ENCODE data around the gene ABHD18.
"Not testable (repeated sequence)": the region's sequence is repeated elsewhere in the genome, so short reads cannot be mapped to it uniquely, and the experiment has no call there.

Gene ABHD18

DNA sequence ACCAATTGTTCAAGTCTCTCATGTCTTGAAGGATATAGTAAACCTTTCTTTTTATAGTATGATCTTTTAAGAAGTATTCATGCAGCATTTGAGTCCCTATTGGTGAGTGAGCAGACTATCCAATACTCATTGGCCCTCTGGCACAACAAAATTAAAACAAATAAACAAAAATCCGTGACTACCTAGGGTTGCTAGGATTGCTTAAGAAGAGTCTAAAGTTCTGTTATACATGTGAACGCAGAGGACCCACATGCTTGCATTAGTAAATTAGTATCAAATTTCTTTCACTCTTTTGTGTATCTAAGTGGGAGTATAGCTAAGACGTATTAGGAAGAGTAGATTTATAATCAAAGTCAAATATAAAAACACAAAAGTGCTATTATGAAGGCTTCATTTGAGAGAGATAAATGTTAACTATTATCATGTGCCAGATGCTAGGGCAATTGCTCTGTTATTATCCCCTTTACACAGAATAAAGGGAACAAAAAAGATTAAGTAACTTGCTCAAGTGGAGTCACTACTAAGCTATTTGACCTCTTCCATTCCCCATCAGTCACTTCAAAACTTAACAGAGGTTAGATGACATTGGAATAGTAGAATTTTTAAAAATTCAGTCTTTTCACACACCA, 66.7 kb downstream of the ABHD18 start:
- TF ChIP-seq, protein P1, sequence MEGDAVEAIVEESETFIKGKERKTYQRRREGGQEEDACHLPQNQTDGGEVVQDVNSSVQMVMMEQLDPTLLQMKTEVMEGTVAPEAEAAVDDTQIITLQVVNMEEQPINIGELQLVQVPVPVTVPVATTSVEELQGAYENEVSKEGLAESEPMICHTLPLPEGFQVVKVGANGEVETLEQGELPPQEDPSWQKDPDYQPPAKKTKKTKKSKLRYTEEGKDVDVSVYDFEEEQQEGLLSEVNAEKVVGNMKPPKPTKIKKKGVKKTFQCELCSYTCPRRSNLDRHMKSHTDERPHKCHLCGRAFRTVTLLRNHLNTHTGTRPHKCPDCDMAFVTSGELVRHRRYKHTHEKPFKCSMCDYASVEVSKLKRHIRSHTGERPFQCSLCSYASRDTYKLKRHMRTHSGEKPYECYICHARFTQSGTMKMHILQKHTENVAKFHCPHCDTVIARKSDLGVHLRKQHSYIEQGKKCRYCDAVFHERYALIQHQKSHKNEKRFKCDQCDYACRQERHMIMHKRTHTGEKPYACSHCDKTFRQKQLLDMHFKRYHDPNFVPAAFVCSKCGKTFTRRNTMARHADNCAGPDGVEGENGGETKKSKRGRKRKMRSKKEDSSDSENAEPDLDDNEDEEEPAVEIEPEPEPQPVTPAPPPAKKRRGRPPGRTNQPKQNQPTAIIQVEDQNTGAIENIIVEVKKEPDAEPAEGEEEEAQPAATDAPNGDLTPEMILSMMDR (IDR thresholded peaks at IDR 0.05; ENCODE audit: low read depth, low read length, missing control alignments), result no peak
- in situ Hi-C loops (cut with HindIII; ENCODE audit: low pct_ligation_motif_present, low sequenced_read_pairs), result no loop called here
- H3K27me3 ChIP-seq (replicated peaks), result no peaks in the 10 kb centered on the region
- no peak overlapping the region for H3K27ac ChIP-seq
- H3K36me3 ChIP-seq (replicated peaks), result peaks cover 3% of the 10 kb centered on the region
- no peak overlapping the region for H3K4me3 ChIP-seq (ENCODE audit: low read depth, low read length)
- no peak for DNase-seq

DNA sequence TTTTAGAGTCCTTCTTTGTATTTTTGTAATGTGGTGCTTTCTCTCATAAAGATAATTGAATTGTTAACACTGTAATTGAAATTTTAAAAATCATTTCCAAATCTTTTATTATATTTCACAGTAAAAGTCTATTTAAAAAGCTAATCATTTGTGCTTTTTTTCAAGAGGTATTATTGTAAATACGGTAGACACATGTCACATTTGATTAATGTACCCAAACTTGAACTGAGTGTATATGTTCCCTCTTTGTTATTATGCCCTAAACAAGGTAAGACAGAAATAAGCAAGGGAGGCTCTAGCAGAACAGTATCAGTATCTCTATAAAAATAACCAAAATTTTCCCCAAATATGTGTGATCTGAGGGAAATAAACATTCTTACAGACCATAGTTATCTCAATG, 74.4 kb downstream of the ABHD18 start:
- Histone ChIP-seq H3K27ac (no peak overlapping the region), H3K36me3 (replicated peaks) (no peaks in the 10 kb centered on the region), H3K27me3 (replicated peaks) (no peaks in the 10 kb centered on the region), H3K4me3 (ENCODE audit: low read depth, low read length) (no peak overlapping the region)
- in situ Hi-C loops (cut with HindIII; ENCODE audit: low pct_ligation_motif_present, low sequenced_read_pairs), result no loop called here
- DNase-seq, result no peak
- TF ChIP-seq, protein P1 (IDR thresholded peaks at IDR 0.05; ENCODE audit: low read depth, low read length, missing control alignments), result no peak

GRCh38 chr4:128047019-128047418, 81.8 kb downstream of the ABHD18 start:
- H3K36me3 ChIP-seq (replicated peaks); H3K27me3 ChIP-seq (replicated peaks); in situ Hi-C loops (cut with HindIII; ENCODE audit: low pct_ligation_motif_present, low sequenced_read_pairs); DNase-seq; H3K4me3 ChIP-seq (ENCODE audit: low read depth, low read length); H3K27ac ChIP-seq: not testable (repeated sequence)

- H3K27me3 ChIP-seq (replicated peaks); H3K27ac ChIP-seq; H3K36me3 ChIP-seq (replicated peaks); in situ Hi-C loops (cut with HindIII; ENCODE audit: low pct_ligation_motif_present, low sequenced_read_pairs); DNase-seq; H3K4me3 ChIP-seq (ENCODE audit: low read depth, low read length): not testable (repeated sequence)
Observed at GRCh38 chr4:128047514-128047913, 82.3 kb downstream of the ABHD18 start.

GRCh38 chr4:128051229-128051628, 86.0 kb downstream of the ABHD18 start:
- in situ Hi-C loops (cut with HindIII; ENCODE audit: low pct_ligation_motif_present, low sequenced_read_pairs); H3K27ac ChIP-seq: not testable (repeated sequence)

DNA sequence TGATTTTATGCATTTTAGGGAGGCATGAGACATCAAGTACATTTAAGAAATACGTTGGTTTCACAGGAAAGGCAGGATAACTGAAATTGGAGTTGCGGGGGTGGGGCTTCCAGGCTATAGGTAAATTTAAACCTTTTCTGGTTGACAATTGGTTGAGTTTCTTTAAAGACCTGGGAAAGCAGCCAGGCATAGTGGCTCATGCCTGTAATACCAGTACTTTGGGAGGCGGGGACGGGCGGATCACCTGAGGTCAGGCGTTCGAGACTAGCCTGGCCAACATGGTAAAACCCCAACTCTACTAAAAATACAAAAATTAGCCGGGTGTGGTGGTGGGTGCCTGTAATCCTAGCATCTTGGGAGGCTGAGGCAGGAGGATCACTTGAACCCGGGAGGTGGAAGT, 89.7 kb downstream of the ABHD18 start:
- in situ Hi-C loops (cut with HindIII; ENCODE audit: low pct_ligation_motif_present, low sequenced_read_pairs); H3K27ac ChIP-seq; H3K27me3 ChIP-seq (replicated peaks); H3K4me3 ChIP-seq (ENCODE audit: low read depth, low read length); H3K36me3 ChIP-seq (replicated peaks); DNase-seq: not testable (repeated sequence)

More at GRCh38 chr4:128051229-128051628, 86.0 kb downstream of the ABHD18 start:
- not testable (repeated sequence) for DNase-seq; H3K27me3 ChIP-seq (replicated peaks); H3K36me3 ChIP-seq (replicated peaks); H3K4me3 ChIP-seq (ENCODE audit: low read depth, low read length)

- in situ Hi-C loops (cut with HindIII; ENCODE audit: low pct_ligation_motif_present, low sequenced_read_pairs); DNase-seq; H3K4me3 ChIP-seq (ENCODE audit: low read depth, low read length); H3K27me3 ChIP-seq (replicated peaks); H3K36me3 ChIP-seq (replicated peaks); H3K27ac ChIP-seq: not testable (repeated sequence)
Observed at GRCh38 chr4:128055441-128056206, 90.4 kb downstream of the ABHD18 start.

GRCh38 chr4:128056396-128056795, 91.2 kb downstream of the ABHD18 start:
- no peak overlapping the region for H3K27ac ChIP-seq
- H3K27me3 ChIP-seq (replicated peaks), result no peaks in the 10 kb centered on the region
- H3K4me3 ChIP-seq (ENCODE audit: low read depth, low read length), result no peak overlapping the region
- TF ChIP-seq, protein P1 (IDR thresholded peaks at IDR 0.05; ENCODE audit: low read depth, low read length, missing control alignments), result no peak
- no peak for DNase-seq
- no peaks in the 10 kb centered on the region for H3K36me3 ChIP-seq (replicated peaks)
- in situ Hi-C loops (cut with HindIII; ENCODE audit: low pct_ligation_motif_present, low sequenced_read_pairs), result no loop called here
